RCC 7860 (cell line): Measurements from ENCODE around the gene CARD9.

Experiments used
- DNase-seq: peaks from one replicate; pipeline ENCODE4 v3.0.0-alpha.2; 2015; ENCODE audit warnings: low spot score
- FAIRE-seq: peaks from 2 replicates; lab custom pipeline; 2012; peaks lifted over from hg19 to GRCh38; lab: Jason Lieb, UNC

Gene CARD9

GRCh38 chr9:136381311-136381710 lies 7.8 kb upstream of the CARD9 start:
- FAIRE-seq (no peak), DNase-seq (no peak)

- FAIRE-seq (no peak), DNase-seq (no peak)
These were observed 6.9 kb upstream of the CARD9 start for GRCh38 chr9:136380381-136380780.

- DNase-seq (no peak), FAIRE-seq (no peak)
These were observed 6.4 kb upstream of the CARD9 start for GRCh38 chr9:136379891-136380290.

- FAIRE-seq: no peak
These were observed 5.9 kb upstream of the CARD9 start for GRCh38 chr9:136379401-136379800.

GRCh38 chr9:136379003-136379287 lies 5.5 kb upstream of the CARD9 start:
- DNase-seq (no peak), FAIRE-seq (no peak)

More at GRCh38 chr9:136379401-136379800, 5.9 kb upstream of the CARD9 start:
- DNase-seq: no peak

- DNase-seq: no peak
- no peak for FAIRE-seq
These were observed 4.9 kb upstream of the CARD9 start for GRCh38 chr9:136378170-136379002.

GRCh38 chr9:136377341-136378169 lies 4.1 kb upstream of the CARD9 start:
- DNase-seq (no peak), FAIRE-seq (no peak)

- no peak for DNase-seq
- no peak for FAIRE-seq
These were observed 3.0 kb upstream of the CARD9 start for GRCh38 chr9:136376457-136376856.

GRCh38 chr9:136375096-136375495 lies 1.6 kb upstream of the CARD9 start:
- DNase-seq (no peak), FAIRE-seq (no peak)

GRCh38 chr9:136374183-136374575 lies 710 bp upstream of the CARD9 start:
- FAIRE-seq: no peak
- DNase-seq: no peak

GRCh38 chr9:136372561-136373299 lies 739 bp downstream of the CARD9 start:
- FAIRE-seq (peak; percentile 52), DNase-seq (peak; percentile 83)

GRCh38 chr9:136372006-136372405 lies 1.5 kb downstream of the CARD9 start:
- FAIRE-seq: no peak
- no peak for DNase-seq

GRCh38 chr9:136371533-136371880 lies 2.0 kb downstream of the CARD9 start:
- no peak for FAIRE-seq
- DNase-seq: no peak

- DNase-seq (no peak), FAIRE-seq (no peak)
These were observed 2.6 kb downstream of the CARD9 start for GRCh38 chr9:136370687-136371532.

- no peak for DNase-seq
- no peak for FAIRE-seq
These were observed 3.4 kb downstream of the CARD9 start for GRCh38 chr9:136370037-136370436.

GRCh38 chr9:136368190-136368589 lies 5.3 kb downstream of the CARD9 start:
- FAIRE-seq: no peak
- DNase-seq: no peak

GRCh38 chr9:136367296-136368145 lies 5.9 kb downstream of the CARD9 start:
- FAIRE-seq (no peak), DNase-seq (no peak)

GRCh38 chr9:136366826-136367225 lies 6.6 kb downstream of the CARD9 start:
- FAIRE-seq (no peak), DNase-seq (no peak)

- FAIRE-seq (no peak), DNase-seq (no peak)
These were observed 7.7 kb downstream of the CARD9 start for GRCh38 chr9:136365775-136366222.
